ENCODE measurements around the gene PTRH1.

PTRH1 gene

GRCh38 chr9:127693143-127693542, 22.3 kb downstream of the PTRH1 start:
- DNase-seq, result no peak

DNA sequence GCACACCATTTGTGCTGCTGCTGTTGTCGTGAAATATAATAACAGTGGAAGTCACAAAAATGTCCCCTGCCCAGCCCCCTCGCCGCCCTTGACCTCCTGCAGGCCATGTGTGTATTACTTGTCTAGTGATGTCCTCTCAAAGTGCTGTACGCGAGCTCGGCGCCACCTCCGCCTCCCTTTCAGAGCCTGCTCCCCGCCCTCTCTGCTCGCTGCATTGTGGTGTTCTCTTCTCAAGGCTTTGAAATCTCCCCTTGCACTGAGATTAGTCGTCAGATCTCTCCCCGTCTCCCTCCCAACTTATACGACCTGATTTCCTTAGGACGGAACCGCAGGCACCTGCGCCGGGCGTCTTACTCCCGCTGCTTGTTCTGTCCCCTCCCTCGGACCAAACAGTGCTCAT, 23.4 kb downstream of the PTRH1 start:
- DNase-seq, result no peak

- DNase-seq, result no peak
Measured at GRCh38 chr9:127690735-127691134, 24.7 kb downstream of the PTRH1 start.

DNA sequence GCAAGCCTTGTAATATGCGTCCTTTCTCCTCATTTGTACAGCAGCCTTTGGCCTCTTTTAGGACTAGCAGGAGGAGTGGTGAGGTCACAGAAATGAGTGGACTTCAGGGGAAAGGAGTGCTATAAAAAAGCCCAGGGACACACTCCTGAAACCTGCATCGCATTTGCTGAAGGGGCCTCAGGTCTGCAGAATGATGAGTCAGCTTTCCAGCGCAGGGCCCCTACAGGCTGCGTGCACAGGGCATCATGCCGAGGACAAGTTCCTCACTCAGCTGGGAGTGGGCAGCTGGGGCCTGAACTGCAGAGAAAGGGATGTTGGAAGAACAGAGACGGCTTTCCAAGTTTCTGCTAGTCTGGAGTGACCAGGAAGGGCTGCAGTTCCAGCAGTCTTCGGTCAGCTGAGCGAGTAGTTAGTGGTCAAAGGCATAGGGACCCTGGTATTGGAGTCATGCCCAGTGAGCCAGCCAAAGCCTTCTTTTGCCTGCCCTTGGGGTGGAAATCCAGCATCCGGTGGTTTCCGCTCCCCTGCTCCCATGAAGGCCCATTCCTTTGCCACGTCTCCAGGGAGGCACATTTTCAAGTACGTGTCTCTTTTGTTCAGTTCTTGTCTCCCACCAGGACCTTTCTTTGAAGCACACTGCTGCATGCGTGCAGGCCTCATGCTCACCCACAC, 26.0 kb downstream of the PTRH1 start:
- no peak for DNase-seq

GRCh38 chr9:127686461-127687393, 28.7 kb downstream of the PTRH1 start:
- no peak for DNase-seq

DNA sequence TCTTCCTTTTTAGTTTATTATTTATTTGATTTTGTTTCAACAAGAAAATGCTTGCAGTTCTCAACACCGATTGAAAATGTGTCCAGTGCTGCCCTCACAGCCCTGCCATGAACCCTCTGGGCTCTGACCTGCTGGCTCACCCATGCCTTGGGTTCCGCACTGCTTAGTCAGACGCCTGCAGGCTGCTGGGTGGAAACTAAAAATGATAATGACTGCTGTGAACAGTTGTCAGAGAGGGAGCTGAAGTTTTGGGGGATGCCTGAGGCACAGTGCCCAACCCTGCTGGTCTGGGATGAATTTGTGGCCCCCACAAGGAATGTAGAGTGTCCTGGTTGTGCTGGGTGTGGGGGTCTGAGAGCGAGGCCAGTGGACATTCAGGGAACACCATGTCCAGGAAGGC, 30.9 kb downstream of the PTRH1 start:
- DNase-seq, result no peak

GRCh38 chr9:127683723-127684122, 31.7 kb downstream of the PTRH1 start:
- no peak for DNase-seq

GRCh38 chr9:127682351-127683136, 32.9 kb downstream of the PTRH1 start:
- no peak for DNase-seq

DNA sequence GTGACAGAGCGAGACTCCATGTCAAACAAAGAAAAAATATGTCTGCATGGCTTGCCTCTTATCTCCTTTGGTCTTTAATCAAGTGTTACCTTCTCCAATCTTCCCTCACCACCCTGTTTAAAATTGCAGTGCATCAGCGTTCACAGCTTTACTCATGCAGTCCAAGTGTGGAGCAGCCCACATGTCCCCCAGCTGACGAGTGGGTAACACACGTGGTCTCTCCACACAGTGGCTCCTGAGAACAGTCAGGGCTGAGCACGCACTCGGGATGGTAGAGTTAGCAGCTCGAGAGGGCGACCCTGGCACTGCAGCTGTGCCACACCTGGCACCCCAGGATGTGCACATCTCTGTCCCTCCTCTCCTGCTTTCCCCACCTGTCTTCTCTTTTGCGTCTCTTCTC, 34.6 kb downstream of the PTRH1 start:
- DNase-seq, result no peak

GRCh38 chr9:127680226-127680625, 35.2 kb downstream of the PTRH1 start:
- no peak for DNase-seq

DNA sequence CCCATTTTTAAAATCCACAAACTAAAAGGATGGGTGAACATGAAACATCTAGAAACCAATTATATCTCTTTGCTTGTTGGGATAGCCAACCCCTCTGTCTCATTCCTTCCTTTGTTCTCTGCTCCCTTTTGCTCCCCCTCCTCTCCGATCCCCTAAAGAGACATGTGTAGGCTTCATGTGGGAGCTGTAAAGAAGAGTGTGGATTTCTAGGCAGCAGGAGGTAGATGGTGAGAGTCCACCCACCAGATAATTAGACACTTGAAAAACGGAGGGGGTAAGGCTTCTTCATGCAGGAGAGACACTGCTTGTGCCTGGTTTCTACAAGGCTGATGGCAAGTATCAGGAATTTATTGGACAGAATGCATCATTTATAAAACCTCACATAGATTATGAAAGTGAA, 36.0 kb downstream of the PTRH1 start:
- DNase-seq, result no peak

GRCh38 chr9:127676638-127677037, 38.8 kb downstream of the PTRH1 start:
- DNase-seq, result no peak

DNA sequence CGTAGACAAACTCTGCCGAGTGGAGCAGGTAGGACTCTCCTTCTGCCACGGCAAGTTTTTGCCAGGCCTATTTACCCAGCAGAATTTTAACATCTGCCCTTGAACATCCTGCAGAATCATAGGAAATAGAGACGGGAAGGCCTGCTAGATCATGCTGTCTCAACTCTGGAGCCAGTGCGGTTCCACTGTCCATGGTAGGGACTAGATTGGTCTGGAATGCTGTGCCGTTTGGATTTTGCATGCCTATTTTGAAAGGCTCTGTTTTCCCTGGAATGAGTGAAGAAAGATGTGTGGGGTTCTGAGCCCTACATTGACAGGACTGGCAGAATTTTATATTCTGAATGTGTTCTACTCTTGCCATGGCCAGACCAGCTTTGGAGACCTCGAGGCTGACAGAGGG, 42.2 kb downstream of the PTRH1 start:
- no peak for DNase-seq

- DNase-seq, result no peak
Measured at GRCh38 chr9:127667906-127668305, 47.6 kb downstream of the PTRH1 start.

DNA sequence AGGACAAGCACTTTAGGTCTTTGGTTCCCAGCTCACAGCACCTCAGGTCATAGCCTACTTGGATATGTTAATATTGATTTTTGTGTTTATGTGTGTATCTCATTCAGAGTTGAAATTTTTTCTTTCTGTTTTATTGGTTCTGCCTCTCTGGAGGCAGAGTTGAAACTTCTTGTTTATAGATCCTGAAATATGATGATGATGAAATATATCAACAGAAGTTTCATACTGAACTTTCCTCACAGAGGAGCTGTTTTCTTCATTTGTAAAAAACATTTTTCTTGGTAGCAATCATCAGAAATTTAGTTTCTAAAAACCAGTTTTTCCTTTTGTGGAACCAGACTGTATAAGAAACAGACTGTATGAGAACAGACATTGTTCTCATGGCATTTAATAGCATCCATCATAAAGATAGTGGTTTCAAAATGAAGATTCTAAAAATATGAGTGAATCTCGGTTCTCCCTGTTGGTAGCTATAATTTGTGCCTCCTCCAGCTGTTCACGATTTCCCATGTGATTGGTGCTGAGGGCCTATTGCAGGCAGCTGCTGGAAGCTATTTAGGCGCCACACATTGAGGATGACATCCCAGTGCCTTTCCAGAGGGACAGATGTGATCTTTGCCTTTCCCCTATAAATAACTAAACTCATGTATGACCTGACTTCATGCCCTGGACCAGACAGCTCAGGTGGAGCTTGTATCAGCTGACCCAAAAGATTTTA, 48.2 kb downstream of the PTRH1 start:
- no peak for DNase-seq

- DNase-seq, result no peak
Measured at GRCh38 chr9:127664678-127665507, 50.6 kb downstream of the PTRH1 start.

GRCh38 chr9:127664324-127664677, 51.2 kb downstream of the PTRH1 start:
- DNase-seq, result no peak
